B cell (primary cell): ENCODE measurements around the gene RNLS. TPM values are rescaled to one million over a fixed set of nuclear protein-coding genes. Genes with fewer than 3 reads are reported as not detected.

Experiments used
- ATAC-seq: fragments of 200-7000 bp; cut with Tn5 transposase; one replicate; pipeline ENCODE4 v1.10.0; 2021; ENCODE audit warnings: low read depth, mild to moderate bottlenecking, moderate number of reproducible peaks, moderate library complexity
- CTCF ChIA-PET: fragments of 350-600 bp; sonication (Branson Sonifier 250); formaldehyde crosslinking; loops from one replicate; lab custom pipeline; 2021; ENCODE audit warnings: antibody characterized with exemption, inconsistent platforms; lab: Charles Lee
- POLR2A ChIA-PET: fragments of 350-600 bp; sonication (Branson Sonifier 250); formaldehyde crosslinking; loops from one replicate; lab custom pipeline; 2021; ENCODE audit warnings: antibody characterized with exemption; lab: Charles Lee
- DNase-seq: peaks from one replicate; pipeline ENCODE4 v3.0.0; 2013
- H2AFZ ChIP-seq: 2 replicates; pipeline ENCODE4 v1.6.1; 2012; ENCODE audit warnings: mild to moderate bottlenecking, low read depth, low read length; ENCODE audit not compliant: insufficient read depth, poor library complexity, severe bottlenecking
- H3K27ac ChIP-seq, 2 donors: 1 replicate in 1 of 2; 2 replicates in 1 of 2; pipeline ENCODE4 v1.5.1; 2012 to 2013; ENCODE audit warnings: low read length in 2 of 2, mild to moderate bottlenecking in 2 of 2, moderate library complexity in 1 of 2
- H3K27me3 ChIP-seq, 4 experiments: fragments of 200-600 bp in 1 of 4; sonication (generic) in 1 of 4; replicated peaks in 1 of 4; 1 replicate in 2 of 4; 2 replicates in 2 of 4; pipeline versions ENCODE4 v1.6.1 to v1.7.0; 2013 to 2016; ENCODE audit warnings: low read length in 3 of 4, mild to moderate bottlenecking in 2 of 4, mixed read lengths in 1 of 4, moderate library complexity in 1 of 4; ENCODE audit not compliant: insufficient read depth in 4 of 4, control insufficient read depth in 3 of 4; ENCODE audit errors: control extremely low read depth in 1 of 4
- H3K36me3 ChIP-seq, 2 experiments: replicated peaks in 1 of 2; 1 replicate in 1 of 2; 2 replicates in 1 of 2; pipeline versions ENCODE4 v1.6.1 to v1.7.1; 2013; ENCODE audit warnings: low read length in 1 of 2; ENCODE audit not compliant: insufficient read depth in 2 of 2, control insufficient read depth in 1 of 2; ENCODE audit errors: control extremely low read depth in 1 of 2, extremely low read depth in 1 of 2
- H3K4me1 ChIP-seq, 2 donors: fragments of 200-600 bp in 1 of 2; sonication (generic) in 1 of 2; 1 replicate in 1 of 2; 2 replicates in 1 of 2; pipeline versions ENCODE4 v1.5.1 to v1.6.1; 2013 to 2017; ENCODE audit warnings: low read length in 2 of 2; ENCODE audit not compliant: control insufficient read depth in 2 of 2, insufficient read depth in 2 of 2
- H3K4me2 ChIP-seq: replicated peaks from 2 replicates; pipeline ENCODE3; 2012; ENCODE audit warnings: mild to moderate bottlenecking, low read depth, low read length; ENCODE audit not compliant: poor library complexity, severe bottlenecking
- H3K4me3 ChIP-seq, 5 experiments: fragments of 200-600 bp in 1 of 5; sonication (generic) in 1 of 5; 1 replicate in 3 of 5; 2 replicates in 2 of 5; pipeline versions ENCODE4 v1.5.1 to v1.7.0; 2011 to 2016; ENCODE audit warnings: low read length in 4 of 5, mild to moderate bottlenecking in 4 of 5, low read depth in 2 of 5, control low read depth in 1 of 5, moderate library complexity in 1 of 5; ENCODE audit not compliant: insufficient read depth in 1 of 5; ENCODE audit errors: control extremely low read depth in 1 of 5, extremely low read depth in 1 of 5
- H3K79me2 ChIP-seq: fragments of 200-600 bp; sonication (generic); one replicate; pipeline ENCODE4 v1.6.0; 2016; ENCODE audit warnings: low read length; ENCODE audit not compliant: control insufficient read depth, insufficient read depth
- H3K9ac ChIP-seq: fragments of 200-600 bp; sonication (generic); 2 replicates; pipeline ENCODE4 v1.6.1; 2017; ENCODE audit warnings: mild to moderate bottlenecking, low read length, moderate library complexity
- H3K9me3 ChIP-seq, 3 donors: one replicate each; pipeline versions ENCODE4 v1.6.1 to v1.7.1; 2013; ENCODE audit warnings: low read length in 2 of 3; ENCODE audit not compliant: control insufficient read depth in 2 of 3, insufficient read depth in 1 of 3; ENCODE audit errors: control extremely low read depth in 1 of 3
- H4K20me1 ChIP-seq: 2 replicates; pipeline ENCODE4 v1.6.0; 2012; ENCODE audit warnings: mild to moderate bottlenecking, low read length; ENCODE audit not compliant: insufficient read depth, control insufficient read depth, poor library complexity, severe bottlenecking
- H3K27ac Mint-ChIP-seq: one replicate; pipeline ENCODE4 v1.8.0; 2021; ENCODE audit warnings: mixed read lengths
- H3K27me3 Mint-ChIP-seq: one replicate; pipeline ENCODE4 v1.8.0; 2021; ENCODE audit warnings: mixed read lengths
- H3K4me1 Mint-ChIP-seq: one replicate; pipeline ENCODE4 v1.8.0; 2021; ENCODE audit warnings: mixed read lengths
- H3K4me3 Mint-ChIP-seq: one replicate; pipeline ENCODE4 v1.8.0; 2021; ENCODE audit warnings: mixed read lengths
- H3K9me3 Mint-ChIP-seq: one replicate; pipeline ENCODE4 v1.8.0; 2022; ENCODE audit warnings: mixed read lengths; ENCODE audit not compliant: insufficient read depth
- EZH2 ChIP-seq: IDR thresholded peaks from 2 replicates; pipeline ENCODE4 v1.6.1; 2012; ENCODE audit warnings: borderline replicate concordance, low read depth, mild to moderate bottlenecking, moderate library complexity, low read length; ENCODE audit not compliant: insufficient read depth, poor library complexity, severe bottlenecking
- WGBS: methylation state at CpG from one replicate; pipeline ENCODE4 v1.1.5; 2013; ENCODE audit warnings: missing lambda C conversion rate; ENCODE audit not compliant: insufficient coverage; 5-methylcytosine and 5-hydroxymethylcytosine counted together
- intact Hi-C: fragments of 100-400 bp; cut with micrococcal nuclease; formaldehyde crosslinking; loops from one replicate; pipeline ENCODE4 v1.10.0; 2022
- polyA plus RNA-seq: library from polyadenylated mRNA; depleted of rRNA; stranded (reverse); fragments of >200 nt; gene quantifications from 2 replicates; pipeline ENCODE4 v1.2.3, GENCODE V29; 2012
- total RNA-seq, 2 donors: library from RNA; stranded (reverse); fragments of 120-200 nt in 1 of 2; gene quantifications; 1 replicate in 1 of 2; 2 replicates in 1 of 2; pipeline versions ENCODE4 v1.2.3 to v1.2.4, GENCODE V29; 2013 to 2022
- TF ChIP-seq, protein P1 (sequence below): fragments of 200-600 bp; IDR thresholded peaks from one replicate; pipeline ENCODE4 v1.8.0; 2022; ENCODE audit warnings: antibody characterized with exemption, mild to moderate bottlenecking

The RNLS gene
- total and polyA plus RNA-seq, 2 donors (not counting 1 experiment from before 2014, with no cell fraction given): 3.5 to 7.5 TPM

DNA sequence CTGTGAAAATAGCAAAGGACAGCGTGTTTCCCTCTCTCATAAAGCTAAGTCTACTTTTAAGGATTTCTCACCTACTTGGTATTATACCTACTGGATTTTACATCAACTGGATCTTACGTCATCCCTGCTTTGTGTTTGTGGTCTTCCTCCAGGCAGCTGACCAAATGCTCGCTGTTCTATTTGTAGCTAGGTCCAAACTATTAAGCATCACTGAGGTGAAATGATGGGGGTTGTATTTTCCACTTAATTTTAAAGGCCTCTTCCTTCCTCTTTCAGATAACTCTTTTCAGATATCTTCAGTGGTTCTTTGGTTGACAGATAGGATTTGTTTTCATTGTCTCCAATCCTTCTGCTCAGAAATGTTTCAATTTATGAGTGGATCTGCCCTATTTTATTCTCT, 169.7 kb downstream of the RNLS start:
- POLR2A ChIA-PET: no interaction called here
- peak overlapping the region; percentile 52 for H2AFZ ChIP-seq

DNA sequence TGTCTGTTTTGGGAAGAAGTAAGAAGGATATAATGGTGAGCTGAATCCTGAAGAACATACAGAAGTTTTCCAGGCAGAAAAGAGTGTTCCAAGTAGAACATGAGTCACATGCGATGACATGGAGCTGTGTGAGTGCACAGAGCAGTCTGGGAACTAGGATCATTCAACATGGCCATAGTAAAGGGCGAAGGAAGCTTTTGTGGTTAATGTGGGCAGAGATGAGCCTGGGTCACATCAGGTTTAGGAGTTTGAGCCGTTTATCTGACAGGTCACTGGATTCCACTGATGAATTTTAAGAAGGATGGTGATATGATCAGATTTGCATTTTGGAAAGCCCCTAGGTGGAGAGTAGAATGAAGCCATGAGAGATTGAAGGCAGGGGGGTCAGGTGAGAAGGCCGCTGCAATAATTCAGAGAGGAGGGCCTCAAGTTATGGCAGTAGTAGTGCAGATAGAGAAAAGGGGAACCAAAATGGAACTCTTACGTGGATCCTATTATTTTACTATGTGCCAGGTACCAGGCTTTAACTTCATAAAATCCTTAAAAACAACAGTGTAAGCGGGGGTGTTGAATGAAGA, 171.3 kb downstream of the RNLS start:
- Histone ChIP-seq H3K4me3 (no peak overlapping the region), H3K9me3 (no peaks in the 10 kb centered on the region), H3K79me2 (no peaks in the 10 kb centered on the region), H4K20me1 (no peaks in the 10 kb centered on the region), H2AFZ (no peak overlapping the region), H3K27ac (no peak overlapping the region), H3K4me2 (no peak overlapping the region), H3K9ac (no peak overlapping the region), H3K27me3 (no peaks in the 10 kb centered on the region), H3K4me1 (peaks cover 14 to 23% of the 10 kb centered on the region in 2 donors), H3K36me3 (no peaks in the 10 kb centered on the region)
- Mint-ChIP-seq H3K4me1 (peaks cover 5% of the 10 kb centered on the region), H3K9me3 (no peaks in the 10 kb centered on the region), H3K27me3 (no peaks in the 10 kb centered on the region), H3K4me3 (no peak overlapping the region), H3K27ac (no peak overlapping the region)
- ATAC-seq: no peak
- TF ChIP-seq EZH2: no peak
- TF ChIP-seq, protein P1, sequence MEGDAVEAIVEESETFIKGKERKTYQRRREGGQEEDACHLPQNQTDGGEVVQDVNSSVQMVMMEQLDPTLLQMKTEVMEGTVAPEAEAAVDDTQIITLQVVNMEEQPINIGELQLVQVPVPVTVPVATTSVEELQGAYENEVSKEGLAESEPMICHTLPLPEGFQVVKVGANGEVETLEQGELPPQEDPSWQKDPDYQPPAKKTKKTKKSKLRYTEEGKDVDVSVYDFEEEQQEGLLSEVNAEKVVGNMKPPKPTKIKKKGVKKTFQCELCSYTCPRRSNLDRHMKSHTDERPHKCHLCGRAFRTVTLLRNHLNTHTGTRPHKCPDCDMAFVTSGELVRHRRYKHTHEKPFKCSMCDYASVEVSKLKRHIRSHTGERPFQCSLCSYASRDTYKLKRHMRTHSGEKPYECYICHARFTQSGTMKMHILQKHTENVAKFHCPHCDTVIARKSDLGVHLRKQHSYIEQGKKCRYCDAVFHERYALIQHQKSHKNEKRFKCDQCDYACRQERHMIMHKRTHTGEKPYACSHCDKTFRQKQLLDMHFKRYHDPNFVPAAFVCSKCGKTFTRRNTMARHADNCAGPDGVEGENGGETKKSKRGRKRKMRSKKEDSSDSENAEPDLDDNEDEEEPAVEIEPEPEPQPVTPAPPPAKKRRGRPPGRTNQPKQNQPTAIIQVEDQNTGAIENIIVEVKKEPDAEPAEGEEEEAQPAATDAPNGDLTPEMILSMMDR: no peak
- 61% methylated on average over 3 of the region's 6 CpGs for WGBS
- intact Hi-C loops: no loop called here
- ChIA-PET CTCF (no interaction called here), POLR2A (no interaction called here)
- peak; percentile 18 for DNase-seq

More for the DNA sequence above, 169.7 kb downstream of the RNLS start:
- Mint-ChIP-seq H3K27me3 (no peaks in the 10 kb centered on the region), H3K4me3 (no peak overlapping the region), H3K9me3 (no peaks in the 10 kb centered on the region), H3K27ac (no peak overlapping the region), H3K4me1 (no peaks in the 10 kb centered on the region)
- no peak for TF ChIP-seq EZH2
- TF ChIP-seq, protein P1: no peak
- H3K27me3 ChIP-seq: no peaks in the 10 kb centered on the region
- intact Hi-C loops: no loop called here
- H3K4me3 ChIP-seq: no peak overlapping the region
- WGBS: 100% methylated on average over 1 of the region's 3 CpGs
- H3K79me2 ChIP-seq: no peaks in the 10 kb centered on the region
- ATAC-seq (peak; percentile 21), DNase-seq (peak; percentile 17)
- H3K36me3 ChIP-seq: no peaks in the 10 kb centered on the region
- H3K9me3 ChIP-seq: no peaks in the 10 kb centered on the region
- H3K4me2 ChIP-seq: peak overlapping the region; percentile 7
- H4K20me1 ChIP-seq: no peaks in the 10 kb centered on the region
- peak overlapping the region in 1 of 2 donors; percentile 24 for H3K27ac ChIP-seq
- H3K4me1 ChIP-seq: peaks cover 14 to 23% of the 10 kb centered on the region in 2 donors
- H3K9ac ChIP-seq: no peak overlapping the region
- CTCF ChIA-PET: interaction anchor here (1.6 kb wide), 1 partner anchor 305 kb away, joined by 3 read pairs; no protein-coding TSS in a partner anchor
